ENCODE data around the gene PLXND1.
"Not testable (repeated sequence)": the region's sequence is repeated elsewhere in the genome, so short reads cannot be mapped to it uniquely, and the experiment has no call there.

Gene PLXND1

GRCh38 chr3:129524081-129524480, 82.4 kb downstream of the PLXND1 start:
- no peak for DNase-seq (ENCODE audit: low spot score)

- no peak for DNase-seq (ENCODE audit: low spot score)
Measured at GRCh38 chr3:129522953-129523352, 83.5 kb downstream of the PLXND1 start.

- no peak for DNase-seq (ENCODE audit: low spot score)
Measured at GRCh38 chr3:129521611-129522010, 84.9 kb downstream of the PLXND1 start.

- no peak for DNase-seq (ENCODE audit: low spot score)
Measured at GRCh38 chr3:129520960-129521359, 85.5 kb downstream of the PLXND1 start.

- DNase-seq (ENCODE audit: low spot score): no peak
Measured at GRCh38 chr3:129519896-129520715, 86.4 kb downstream of the PLXND1 start.

GRCh38 chr3:129519449-129519848, 87.0 kb downstream of the PLXND1 start:
- DNase-seq (ENCODE audit: low spot score): no peak

GRCh38 chr3:129518581-129518980, 87.9 kb downstream of the PLXND1 start:
- no peak for DNase-seq (ENCODE audit: low spot score)

- no peak for DNase-seq (ENCODE audit: low spot score)
Measured at GRCh38 chr3:129518038-129518561, 88.4 kb downstream of the PLXND1 start.

GRCh38 chr3:129517516-129517915, 89.0 kb downstream of the PLXND1 start:
- no peak for DNase-seq (ENCODE audit: low spot score)

- not testable (repeated sequence) for DNase-seq (ENCODE audit: low spot score)
Measured at GRCh38 chr3:129515821-129516432, 90.5 kb downstream of the PLXND1 start.

- DNase-seq (ENCODE audit: low spot score): not testable (repeated sequence)
Measured at GRCh38 chr3:129515108-129515820, 91.2 kb downstream of the PLXND1 start.

GRCh38 chr3:129514563-129514962, 91.9 kb downstream of the PLXND1 start:
- no peak for DNase-seq (ENCODE audit: low spot score)

GRCh38 chr3:129514110-129514509, 92.4 kb downstream of the PLXND1 start:
- DNase-seq (ENCODE audit: low spot score): no peak

GRCh38 chr3:129513705-129514104, 92.8 kb downstream of the PLXND1 start:
- no peak for DNase-seq (ENCODE audit: low spot score)

GRCh38 chr3:129512595-129512994, 93.9 kb downstream of the PLXND1 start:
- no peak for DNase-seq (ENCODE audit: low spot score)

- no peak for DNase-seq (ENCODE audit: low spot score)
Measured at GRCh38 chr3:129507181-129507831, 99.2 kb downstream of the PLXND1 start.

GRCh38 chr3:129506231-129506742, 100.2 kb downstream of the PLXND1 start:
- no peak for DNase-seq (ENCODE audit: low spot score)

GRCh38 chr3:129505341-129505740, 101.1 kb downstream of the PLXND1 start:
- no peak for DNase-seq (ENCODE audit: low spot score)
